SJCRH30 (cell line): ENCODE data around the gene SERPINA12. TPM values are rescaled to one million over a fixed set of nuclear protein-coding genes. Genes with fewer than 3 reads are reported as not detected.

Experiments
- total RNA-seq: library from RNA; depleted of rRNA; stranded (reverse); fragments of >200 nt; shearing (Covaris generic); gene quantifications from 2 replicates; pipeline ENCODE4 v1.2.3, GENCODE V29; 2014; rRNA removed

SERPINA12 gene
- total RNA-seq, 1 experiment from 2014 or later = not detected

Other genes starting within 250 kb of the SERPINA12 start
- gene SERPINA10, start 216.2 kb downstream of the SERPINA12 start, total RNA-seq = 0.03 TPM in 1 of 2 replicates, not detected in the other
- gene SERPINA6, start 186.1 kb downstream of the SERPINA12 start, total RNA-seq = not detected in 2 replicates
- not detected in 2 replicates for gene SERPINA2, start 142.8 kb downstream of the SERPINA12 start, total RNA-seq
- 0.08 TPM in 1 of 2 replicates, not detected in the other for gene SERPINA1, start 120.9 kb downstream of the SERPINA12 start, total RNA-seq
- not detected in 2 replicates for gene SERPINA11, start 56.7 kb downstream of the SERPINA12 start, total RNA-seq
- not detected in 2 replicates for gene SERPINA9, start 33.3 kb downstream of the SERPINA12 start, total RNA-seq
- gene SERPINA4, start 52.0 kb upstream of the SERPINA12 start, total RNA-seq = not detected in 2 replicates
- gene SERPINA5, start 72.0 kb upstream of the SERPINA12 start, total RNA-seq = 0.14 and 0.48 TPM in 2 replicates
- gene SERPINA3, start 102.9 kb upstream of the SERPINA12 start, total RNA-seq = 0.15 TPM in 1 of 2 replicates, not detected in the other